IPS DF 6.9 (cell line): ENCODE results near the gene CYB5R4.

Source experiments
- DNase-seq: peaks from one replicate; pipeline ENCODE4 v3.0.0-alpha.2; 2013; ENCODE audit warnings: low read depth, low spot score
- H3K27ac ChIP-seq: one replicate; pipeline ENCODE4 v1.5.1; 2013; ENCODE audit warnings: low read length, control low read depth
- H3K27me3 ChIP-seq: 2 replicates; pipeline ENCODE4 v1.6.1; 2013; ENCODE audit warnings: mild to moderate bottlenecking, low read length; ENCODE audit not compliant: control insufficient read depth, insufficient read depth
- H3K36me3 ChIP-seq: 2 replicates; pipeline ENCODE4 v1.6.1; 2013; ENCODE audit warnings: low read length; ENCODE audit not compliant: control insufficient read depth, insufficient read depth
- H3K4me1 ChIP-seq: 2 replicates; pipeline ENCODE4 v1.6.1; 2013; ENCODE audit warnings: low read length; ENCODE audit not compliant: control insufficient read depth, insufficient read depth
- H3K4me3 ChIP-seq: 2 replicates; pipeline ENCODE4 v1.5.1; 2013; ENCODE audit warnings: mild to moderate bottlenecking, low read length
- H3K9me3 ChIP-seq: 2 replicates; pipeline ENCODE4 v1.6.1; 2013; ENCODE audit warnings: low read length, inconsistent platforms; ENCODE audit not compliant: control insufficient read depth, insufficient read depth
- WGBS: extraction: QIAGEN DNeasy Blood & Tissue Kit; methylation state at CpG from one replicate; pipeline ENCODE4 v1.1.7; 2013; ENCODE audit warnings: mixed read lengths, missing lambda C conversion rate; ENCODE audit not compliant: insufficient read length, insufficient coverage; 5-methylcytosine and 5-hydroxymethylcytosine counted together

CYB5R4 gene

GRCh38 chr6:83976871-83977270 lies 117.4 kb downstream of the CYB5R4 start:
- Histone ChIP-seq H3K36me3 (no peaks in the 10 kb centered on the region), H3K27me3 (no peaks in the 10 kb centered on the region), H3K9me3 (no peaks in the 10 kb centered on the region; the same call in 1 of the 2 replicates), H3K4me3 (no peak overlapping the region), H3K4me1 (peaks cover 3% of the 10 kb centered on the region), H3K27ac (no peak overlapping the region)
- no peak for DNase-seq
- no CpG with 5 or more reads among the region's 8 CpGs for WGBS

GRCh38 chr6:83978324-83978734 lies 118.8 kb downstream of the CYB5R4 start:
- H3K27me3 ChIP-seq = no peaks in the 10 kb centered on the region
- no CpG with 5 or more reads among the region's 1 CpG for WGBS
- no peaks in the 10 kb centered on the region for H3K36me3 ChIP-seq
- H3K27ac ChIP-seq = no peak overlapping the region
- H3K9me3 ChIP-seq = no peaks in the 10 kb centered on the region; the same call in 1 of the 2 replicates
- H3K4me1 ChIP-seq = peaks cover 3% of the 10 kb centered on the region
- no peak for DNase-seq
- no peak overlapping the region for H3K4me3 ChIP-seq

GRCh38 chr6:83978997-83979396 lies 119.5 kb downstream of the CYB5R4 start:
- no CpG with 5 or more reads among the region's 3 CpGs for WGBS
- H3K4me3 ChIP-seq = no peak overlapping the region
- H3K27ac ChIP-seq = no peak overlapping the region
- no peak for DNase-seq
- H3K4me1 ChIP-seq = peaks cover 3% of the 10 kb centered on the region
- no peaks in the 10 kb centered on the region for H3K27me3 ChIP-seq
- no peaks in the 10 kb centered on the region; the same call in 1 of the 2 replicates for H3K9me3 ChIP-seq
- no peaks in the 10 kb centered on the region for H3K36me3 ChIP-seq

GRCh38 chr6:83984411-83984810 lies 124.9 kb downstream of the CYB5R4 start:
- Histone ChIP-seq H3K4me1 (no peaks in the 10 kb centered on the region), H3K36me3 (no peaks in the 10 kb centered on the region), H3K4me3 (no peak overlapping the region), H3K27ac (no peak overlapping the region), H3K27me3 (no peaks in the 10 kb centered on the region), H3K9me3 (no peaks in the 10 kb centered on the region)
- no CpG with 5 or more reads among the region's 1 CpG for WGBS
- DNase-seq = no peak

GRCh38 chr6:83985308-83985713 lies 125.8 kb downstream of the CYB5R4 start:
- no peak overlapping the region for H3K27ac ChIP-seq
- no peaks in the 10 kb centered on the region for H3K27me3 ChIP-seq
- H3K4me3 ChIP-seq = no peak overlapping the region
- no CpG with 5 or more reads among the region's 1 CpG for WGBS
- H3K36me3 ChIP-seq = no peaks in the 10 kb centered on the region
- H3K4me1 ChIP-seq = no peaks in the 10 kb centered on the region
- no peaks in the 10 kb centered on the region for H3K9me3 ChIP-seq
- DNase-seq = no peak

GRCh38 chr6:83985715-83986114 lies 126.2 kb downstream of the CYB5R4 start:
- Histone ChIP-seq H3K4me3 (no peak overlapping the region), H3K4me1 (no peaks in the 10 kb centered on the region), H3K27me3 (no peaks in the 10 kb centered on the region), H3K9me3 (no peaks in the 10 kb centered on the region), H3K27ac (no peak overlapping the region), H3K36me3 (no peaks in the 10 kb centered on the region)
- no peak for DNase-seq

GRCh38 chr6:83998021-83998584 lies 138.6 kb downstream of the CYB5R4 start:
- H3K4me3 ChIP-seq = no peak overlapping the region
- H3K36me3 ChIP-seq = no peaks in the 10 kb centered on the region
- no peaks in the 10 kb centered on the region for H3K4me1 ChIP-seq

GRCh38 chr6:84001119-84001518 lies 141.6 kb downstream of the CYB5R4 start:
- Histone ChIP-seq H3K27me3 (no peaks in the 10 kb centered on the region; the same call in 1 of the 2 replicates), H3K36me3 (no peaks in the 10 kb centered on the region), H3K9me3 (no peaks in the 10 kb centered on the region; the same call in 1 of the 2 replicates), H3K4me3 (no peak overlapping the region), H3K4me1 (no peaks in the 10 kb centered on the region), H3K27ac (no peak overlapping the region)
- WGBS = no CpG with 5 or more reads among the region's 3 CpGs
- no peak for DNase-seq

More at GRCh38 chr6:83998021-83998584, 138.6 kb downstream of the CYB5R4 start:
- H3K27me3 ChIP-seq = no peaks in the 10 kb centered on the region; the same call in 1 of the 2 replicates
- DNase-seq = no peak
- no peaks in the 10 kb centered on the region; the same call in 1 of the 2 replicates for H3K9me3 ChIP-seq
- no peak overlapping the region for H3K27ac ChIP-seq

GRCh38 chr6:84002226-84002625 lies 142.7 kb downstream of the CYB5R4 start:
- Histone ChIP-seq H3K4me1 (no peaks in the 10 kb centered on the region), H3K36me3 (no peaks in the 10 kb centered on the region), H3K27me3 (no peaks in the 10 kb centered on the region; the same call in 1 of the 2 replicates), H3K4me3 (no peak overlapping the region), H3K27ac (no peak overlapping the region), H3K9me3 (no peaks in the 10 kb centered on the region)
- 100% methylated on average over 1 of the region's 2 CpGs for WGBS
- no peak for DNase-seq

GRCh38 chr6:84003131-84003530 lies 143.6 kb downstream of the CYB5R4 start:
- no peak overlapping the region for H3K4me3 ChIP-seq
- DNase-seq = no peak
- H3K36me3 ChIP-seq = no peaks in the 10 kb centered on the region
- no CpG with 5 or more reads among the region's 1 CpG for WGBS
- H3K4me1 ChIP-seq = no peaks in the 10 kb centered on the region
- no peaks in the 10 kb centered on the region; the same call in 1 of the 2 replicates for H3K27me3 ChIP-seq
- H3K9me3 ChIP-seq = no peaks in the 10 kb centered on the region
- H3K27ac ChIP-seq = no peak overlapping the region

GRCh38 chr6:84003654-84004053 lies 144.2 kb downstream of the CYB5R4 start:
- Histone ChIP-seq H3K4me3 (no peak overlapping the region), H3K27ac (no peak overlapping the region), H3K27me3 (no peaks in the 10 kb centered on the region; the same call in 1 of the 2 replicates), H3K4me1 (no peaks in the 10 kb centered on the region), H3K9me3 (no peaks in the 10 kb centered on the region), H3K36me3 (no peaks in the 10 kb centered on the region)
- no peak for DNase-seq
- no CpG with 5 or more reads among the region's 4 CpGs for WGBS
